SK-N-SH (cell line): ENCODE data around the gene COMMD6. TPM values are rescaled to one million over a fixed set of nuclear protein-coding genes. Genes with fewer than 3 reads are reported as not detected.
A peak's percentile ranks its signal among the peaks of the same experiment; 100 is the strongest.

Experiments used
- CTCF ChIA-PET: fragments of 300-600, 350-600 bp; formaldehyde crosslinking; extraction: SDS; loops from one replicate; lab custom pipeline; 2021; lab: Yijun Ruan, JAX
- POLR2A ChIA-PET: fragments of 350-600 bp; sonication (Branson Sonifier 250); formaldehyde crosslinking; extraction: SDS; loops from one replicate; lab custom pipeline; 2020; ENCODE audit warnings: antibody characterized with exemption, inconsistent platforms; lab: Yijun Ruan, JAX
- DNase-seq: peaks from one replicate; pipeline ENCODE4 v3.0.0; 2012
- H2AFZ ChIP-seq: fragments of 200-600 bp; sonication (generic); 2 replicates; pipeline ENCODE4 v1.8.1; 2016; ENCODE audit warnings: antibody characterized with exemption, mild to moderate bottlenecking, low read depth
- H3F3A ChIP-seq: fragments of 200-600 bp; sonication (generic); replicated peaks from 2 replicates; pipeline ENCODE3; 2016; ENCODE audit warnings: antibody characterized with exemption, mild to moderate bottlenecking; ENCODE audit not compliant: insufficient read depth
- H3K27ac ChIP-seq, 2 experiments: fragments of 200-500 bp in 1 of 2; fragments of 200-600 bp in 1 of 2; sonication (Bioruptor generic) in 1 of 2; sonication (generic), shearing (Covaris generic) in 1 of 2; 2 replicates each; pipeline versions ENCODE4 v1.5.1 to v1.6.1; 2014 to 2016; ENCODE audit warnings: low read depth in 2 of 2, inconsistent platforms in 1 of 2, low read length in 1 of 2, mild to moderate bottlenecking in 1 of 2, mixed read lengths in 1 of 2
- H3K27me3 ChIP-seq: fragments of 200-600 bp; sonication (generic), shearing (Covaris generic); 2 replicates; pipeline ENCODE4 v1.6.1; 2016; ENCODE audit warnings: mixed run types; ENCODE audit not compliant: insufficient read depth
- H3K36me3 ChIP-seq, 2 experiments: fragments of 200-500 bp in 1 of 2; fragments of 200-600 bp in 1 of 2; sonication (Bioruptor generic) in 1 of 2; sonication (generic) in 1 of 2; replicated peaks in 1 of 2; 2 replicates each; pipeline versions ENCODE3 to v1.5.1; 2014 to 2016; ENCODE audit warnings: low read length in 1 of 2, mild to moderate bottlenecking in 1 of 2; ENCODE audit not compliant: insufficient read depth in 2 of 2, control insufficient read depth in 1 of 2
- H3K4me1 ChIP-seq, 2 experiments: fragments of 200-500 bp in 1 of 2; fragments of 200-600 bp in 1 of 2; sonication (Bioruptor generic) in 1 of 2; sonication (generic), shearing (Covaris generic) in 1 of 2; 2 replicates each; pipeline versions ENCODE4 v1.5.1 to v1.6.1; 2014 to 2016; ENCODE audit warnings: low read depth in 1 of 2, low read length in 1 of 2, mixed run types in 1 of 2; ENCODE audit not compliant: insufficient read depth in 2 of 2, control insufficient read depth in 1 of 2
- H3K4me2 ChIP-seq: fragments of 200-600 bp; sonication (generic), shearing (Covaris generic); 2 replicates; pipeline ENCODE4 v1.6.1; 2017; ENCODE audit warnings: mixed run types
- H3K4me3 ChIP-seq, 2 experiments: fragments of 200-500 bp in 1 of 2; fragments of 200-600 bp in 1 of 2; sonication (Bioruptor generic) in 1 of 2; sonication (generic), shearing (Covaris generic) in 1 of 2; 2 replicates each; pipeline versions ENCODE4 v1.5.1 to v1.8.1; 2014 to 2016; ENCODE audit warnings: low read depth in 2 of 2, inconsistent platforms in 1 of 2, low read length in 1 of 2, mild to moderate bottlenecking in 1 of 2, mixed read lengths in 1 of 2, moderate library complexity in 1 of 2
- H3K79me2 ChIP-seq: fragments of 200-600 bp; sonication (generic); 2 replicates; pipeline ENCODE4 v1.8.1; 2017; ENCODE audit warnings: mild to moderate bottlenecking; ENCODE audit not compliant: insufficient read depth
- H3K9ac ChIP-seq: fragments of 200-600 bp; sonication (generic); 2 replicates; pipeline ENCODE4 v1.6.1; 2017; ENCODE audit warnings: mixed run types
- H3K9me2 ChIP-seq: fragments of 200-600 bp; sonication (generic); 2 replicates; pipeline ENCODE4 v1.6.1; 2017; ENCODE audit warnings: mixed run types
- H3K9me3 ChIP-seq: fragments of 200-600 bp; sonication (generic); 2 replicates; pipeline ENCODE4 v1.6.1; 2017; ENCODE audit warnings: mixed run types, mild to moderate bottlenecking, moderate library complexity
- H4K20me1 ChIP-seq: fragments of 200-600 bp; sonication (generic); 2 replicates; pipeline ENCODE4 v1.6.1; 2017; ENCODE audit warnings: mild to moderate bottlenecking, mixed run types; ENCODE audit not compliant: insufficient read depth
- EP300 ChIP-seq, 2 experiments: IDR thresholded peaks; 2 replicates each; pipeline versions ENCODE4 v1.4.0 to v1.6.1; 2012; ENCODE audit warnings: borderline replicate concordance in 1 of 2, low read depth in 1 of 2, low read length in 1 of 2
- GATA2 ChIP-seq: sonication (generic); formaldehyde crosslinking; IDR thresholded peaks from 2 replicates; pipeline ENCODE4 v1.5.0; 2020; ENCODE audit warnings: mild to moderate bottlenecking, missing genetic modification reagents
- JUND ChIP-seq: IDR thresholded peaks from 2 replicates; pipeline ENCODE4 v1.4.0; 2012
- RAD21 ChIP-seq: IDR thresholded peaks from 2 replicates; pipeline ENCODE4 v1.6.1; 2012; ENCODE audit warnings: mild to moderate bottlenecking, low read length
- SIN3A ChIP-seq: IDR thresholded peaks from 2 replicates; pipeline ENCODE4 v1.6.1; 2012; ENCODE audit warnings: low read depth, mild to moderate bottlenecking, low read length, moderate library complexity, borderline replicate concordance
- TAF1 ChIP-seq: IDR thresholded peaks from 2 replicates; pipeline ENCODE4 v1.6.1; 2012; ENCODE audit warnings: low read depth, mild to moderate bottlenecking, low read length, moderate library complexity, borderline replicate concordance
- WGBS: methylation state at CpG from one replicate; pipeline ENCODE4 v1.1.6; 2017; ENCODE audit warnings: low lambda C conversion rate; 5-methylcytosine and 5-hydroxymethylcytosine counted together
- polyA plus RNA-seq, 3 experiments: library from polyadenylated mRNA; depleted of rRNA; stranded (reverse); fragments of >200 nt; gene quantifications; 2 replicates each; pipeline ENCODE4 v1.2.3, GENCODE V29; 2012
- TF ChIP-seq, protein P1 (sequence below): fragments of 150-350 bp; IDR thresholded peaks from 2 replicates; pipeline ENCODE4 v1.6.1; 2016; ENCODE audit warnings: mild to moderate bottlenecking, low read depth, low read length
- TF ChIP-seq, protein P2 (sequence below): IDR thresholded peaks from 2 replicates; pipeline ENCODE4 v1.6.1; 2012; ENCODE audit warnings: mild to moderate bottlenecking, low read depth, low read length, moderate library complexity
- TF ChIP-seq, protein P3 (sequence below): fragments of 200-600 bp; sonication (generic); IDR thresholded peaks from 2 replicates; pipeline ENCODE4 v1.6.1; 2017; ENCODE audit warnings: antibody characterized with exemption, mild to moderate bottlenecking, moderate library complexity

COMMD6 gene
- polyA plus RNA-seq, 1 of the 3 experiments (the other 2 are of a cell fraction): 76.9 TPM

DNA sequence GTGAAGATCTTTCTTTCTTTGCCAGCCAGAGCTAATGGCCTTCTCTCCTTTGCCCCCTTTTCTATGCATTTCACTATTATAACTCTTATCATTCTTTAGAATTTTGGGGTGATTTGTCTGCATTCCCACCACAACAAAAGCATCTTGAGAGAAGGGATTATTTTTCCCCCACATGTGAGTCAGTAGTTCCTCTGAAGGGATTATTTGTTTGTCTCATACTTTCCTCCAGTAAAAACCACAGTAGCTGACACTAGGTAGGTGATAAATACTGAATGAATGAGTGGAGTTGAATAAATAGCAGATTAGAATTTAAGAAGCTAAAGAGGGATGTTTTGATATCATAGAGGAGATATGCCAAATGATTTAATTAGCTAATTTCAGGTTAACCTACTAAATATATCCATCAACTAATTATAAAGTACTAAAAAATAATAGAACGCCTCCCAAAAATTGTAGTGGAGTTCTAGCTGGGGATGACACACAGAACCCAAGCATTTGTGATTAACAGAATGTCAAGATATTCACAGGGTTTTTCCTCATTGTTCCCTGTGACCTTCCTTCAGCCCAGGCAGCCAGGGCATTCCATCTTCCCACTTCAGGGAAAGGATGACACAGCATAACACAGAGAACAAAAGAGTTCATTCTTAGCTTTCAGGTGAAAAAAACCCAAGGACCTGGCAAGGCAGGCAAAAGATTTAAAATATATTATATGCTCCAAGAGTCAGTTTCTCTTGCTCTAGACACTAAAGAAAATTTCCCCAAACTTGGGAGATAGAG, 52.2 kb downstream of the COMMD6 start:
- 0 out of 2 replicates have a peak overlapping the region, but pooled peaks have one; percentile 12 for H3K4me2 ChIP-seq
- CTCF ChIA-PET: interaction anchor here (0.8 to 7.3 kb wide), 3 partner anchors 19 to 113 kb away, joined by 3 to 76 read pairs (median 5); no protein-coding TSS in a partner anchor
- H3K27ac ChIP-seq: peak overlapping the region in 1 of 2 experiments; percentile 50; a peak in 2 of 4 replicates
- POLR2A ChIA-PET: no interaction called here
- no peak for TF ChIP-seq GATA2 (CRISPR knock-in tag)
- no peak for TF ChIP-seq TAF1
- no peak for TF ChIP-seq EP300 (IDR thresholded peaks at IDR 0.05; ENCODE audit: borderline replicate concordance in 1 of 2, low read depth in 1 of 2, low read length in 1 of 2)
- no peak for TF ChIP-seq SIN3A
- TF ChIP-seq JUND: no peak
- TF ChIP-seq, protein P1, sequence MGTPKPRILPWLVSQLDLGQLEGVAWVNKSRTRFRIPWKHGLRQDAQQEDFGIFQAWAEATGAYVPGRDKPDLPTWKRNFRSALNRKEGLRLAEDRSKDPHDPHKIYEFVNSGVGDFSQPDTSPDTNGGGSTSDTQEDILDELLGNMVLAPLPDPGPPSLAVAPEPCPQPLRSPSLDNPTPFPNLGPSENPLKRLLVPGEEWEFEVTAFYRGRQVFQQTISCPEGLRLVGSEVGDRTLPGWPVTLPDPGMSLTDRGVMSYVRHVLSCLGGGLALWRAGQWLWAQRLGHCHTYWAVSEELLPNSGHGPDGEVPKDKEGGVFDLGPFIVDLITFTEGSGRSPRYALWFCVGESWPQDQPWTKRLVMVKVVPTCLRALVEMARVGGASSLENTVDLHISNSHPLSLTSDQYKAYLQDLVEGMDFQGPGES: no peak
- TF ChIP-seq, protein P2, sequence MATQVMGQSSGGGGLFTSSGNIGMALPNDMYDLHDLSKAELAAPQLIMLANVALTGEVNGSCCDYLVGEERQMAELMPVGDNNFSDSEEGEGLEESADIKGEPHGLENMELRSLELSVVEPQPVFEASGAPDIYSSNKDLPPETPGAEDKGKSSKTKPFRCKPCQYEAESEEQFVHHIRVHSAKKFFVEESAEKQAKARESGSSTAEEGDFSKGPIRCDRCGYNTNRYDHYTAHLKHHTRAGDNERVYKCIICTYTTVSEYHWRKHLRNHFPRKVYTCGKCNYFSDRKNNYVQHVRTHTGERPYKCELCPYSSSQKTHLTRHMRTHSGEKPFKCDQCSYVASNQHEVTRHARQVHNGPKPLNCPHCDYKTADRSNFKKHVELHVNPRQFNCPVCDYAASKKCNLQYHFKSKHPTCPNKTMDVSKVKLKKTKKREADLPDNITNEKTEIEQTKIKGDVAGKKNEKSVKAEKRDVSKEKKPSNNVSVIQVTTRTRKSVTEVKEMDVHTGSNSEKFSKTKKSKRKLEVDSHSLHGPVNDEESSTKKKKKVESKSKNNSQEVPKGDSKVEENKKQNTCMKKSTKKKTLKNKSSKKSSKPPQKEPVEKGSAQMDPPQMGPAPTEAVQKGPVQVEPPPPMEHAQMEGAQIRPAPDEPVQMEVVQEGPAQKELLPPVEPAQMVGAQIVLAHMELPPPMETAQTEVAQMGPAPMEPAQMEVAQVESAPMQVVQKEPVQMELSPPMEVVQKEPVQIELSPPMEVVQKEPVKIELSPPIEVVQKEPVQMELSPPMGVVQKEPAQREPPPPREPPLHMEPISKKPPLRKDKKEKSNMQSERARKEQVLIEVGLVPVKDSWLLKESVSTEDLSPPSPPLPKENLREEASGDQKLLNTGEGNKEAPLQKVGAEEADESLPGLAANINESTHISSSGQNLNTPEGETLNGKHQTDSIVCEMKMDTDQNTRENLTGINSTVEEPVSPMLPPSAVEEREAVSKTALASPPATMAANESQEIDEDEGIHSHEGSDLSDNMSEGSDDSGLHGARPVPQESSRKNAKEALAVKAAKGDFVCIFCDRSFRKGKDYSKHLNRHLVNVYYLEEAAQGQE: no peak
- TF ChIP-seq, protein P3, sequence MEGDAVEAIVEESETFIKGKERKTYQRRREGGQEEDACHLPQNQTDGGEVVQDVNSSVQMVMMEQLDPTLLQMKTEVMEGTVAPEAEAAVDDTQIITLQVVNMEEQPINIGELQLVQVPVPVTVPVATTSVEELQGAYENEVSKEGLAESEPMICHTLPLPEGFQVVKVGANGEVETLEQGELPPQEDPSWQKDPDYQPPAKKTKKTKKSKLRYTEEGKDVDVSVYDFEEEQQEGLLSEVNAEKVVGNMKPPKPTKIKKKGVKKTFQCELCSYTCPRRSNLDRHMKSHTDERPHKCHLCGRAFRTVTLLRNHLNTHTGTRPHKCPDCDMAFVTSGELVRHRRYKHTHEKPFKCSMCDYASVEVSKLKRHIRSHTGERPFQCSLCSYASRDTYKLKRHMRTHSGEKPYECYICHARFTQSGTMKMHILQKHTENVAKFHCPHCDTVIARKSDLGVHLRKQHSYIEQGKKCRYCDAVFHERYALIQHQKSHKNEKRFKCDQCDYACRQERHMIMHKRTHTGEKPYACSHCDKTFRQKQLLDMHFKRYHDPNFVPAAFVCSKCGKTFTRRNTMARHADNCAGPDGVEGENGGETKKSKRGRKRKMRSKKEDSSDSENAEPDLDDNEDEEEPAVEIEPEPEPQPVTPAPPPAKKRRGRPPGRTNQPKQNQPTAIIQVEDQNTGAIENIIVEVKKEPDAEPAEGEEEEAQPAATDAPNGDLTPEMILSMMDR: no peak
- TF ChIP-seq RAD21: no peak
- no peak for DNase-seq
- WGBS: 73% methylated on average over 1 of the region's 1 CpG
- no peaks in the 10 kb centered on the region for H3K9me3 ChIP-seq
- H2AFZ ChIP-seq: peak overlapping the region; percentile 37
- H3K9ac ChIP-seq: no peak overlapping the region
- no peaks in the 10 kb centered on the region for H3K9me2 ChIP-seq
- H3F3A ChIP-seq: peaks cover 12% of the 10 kb centered on the region
- no peaks in the 10 kb centered on the region for H3K27me3 ChIP-seq
- peaks cover 3 to 8% of the 10 kb centered on the region in 2 experiments; a peak in 3 of 4 replicates for H3K4me1 ChIP-seq
- no peaks in the 10 kb centered on the region; the same call in 1 of the 2 replicates for H3K79me2 ChIP-seq
- no peaks in the 10 kb centered on the region for H3K36me3 ChIP-seq
- H4K20me1 ChIP-seq: no peaks in the 10 kb centered on the region
- no peak overlapping the region for H3K4me3 ChIP-seq
